OCI-LY7 (cell line): Measurements from ENCODE around the gene EID3.

Experiments used
- CTCF ChIP-seq: fragments of 200-600 bp; sonication (generic); conservative IDR thresholded peaks from 2 replicates; pipeline ENCODE4 v1.5.1; 2014; ENCODE audit warnings: mild to moderate bottlenecking, antibody characterized with exemption, low read length, moderate library complexity, mixed read lengths
- EZH2phosphoT487 ChIP-seq: fragments of 200-600 bp; sonication (generic); IDR thresholded peaks from 2 replicates; pipeline ENCODE4 v1.6.1; 2018; ENCODE audit warnings: low read depth, borderline replicate concordance, mild to moderate bottlenecking, mixed run types, antibody characterized with exemption, low read length, moderate library complexity, mixed read lengths

DNA sequence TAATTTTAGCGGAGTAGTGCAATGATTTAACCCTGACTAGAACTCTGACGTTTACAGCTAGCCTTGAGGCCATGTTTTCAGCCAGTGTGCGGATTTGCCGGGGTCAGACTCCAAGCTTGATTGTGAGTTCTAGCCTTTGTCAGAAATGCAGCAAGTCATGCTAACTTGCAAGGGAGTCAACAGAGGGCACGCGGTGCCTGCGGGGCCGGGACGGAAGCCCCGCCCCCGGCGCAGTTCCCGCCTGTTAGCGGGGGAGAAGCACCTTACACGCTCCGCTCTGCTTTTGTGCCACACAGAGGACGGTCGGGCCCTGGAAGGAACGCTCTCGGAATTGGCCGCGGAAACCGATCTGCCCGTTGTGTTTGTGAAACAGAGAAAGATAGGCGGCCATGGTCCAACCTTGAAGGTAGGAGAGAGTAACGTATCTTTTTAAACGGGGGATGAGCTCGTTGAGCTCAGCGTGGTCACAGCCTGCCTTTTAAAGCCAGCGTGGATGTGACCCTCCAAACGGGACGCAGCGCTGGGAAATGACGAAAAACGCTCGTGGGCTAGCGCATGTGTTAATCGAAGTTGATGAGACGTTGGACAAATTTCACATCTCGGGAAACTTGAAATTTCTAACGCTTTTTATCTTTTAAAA, 14.8 kb upstream of the EID3 start:
- TF ChIP-seq CTCF (peak; percentile 21; the same call in 1 of the 2 replicates), EZH2phosphoT487 (no peak)
